Neutrophil (primary cell): ENCODE results near the gene TPO.

ENCODE experiments used
- H3K27ac ChIP-seq: fragments of 200-600 bp; sonication (generic); 2 replicates; pipeline ENCODE4 v1.5.1; 2016; ENCODE audit warnings: mild to moderate bottlenecking, moderate library complexity
- H3K27me3 ChIP-seq: fragments of 200-600 bp; sonication (generic); 2 replicates; pipeline ENCODE4 v1.6.0; 2016; ENCODE audit warnings: mild to moderate bottlenecking
- H3K36me3 ChIP-seq: fragments of 200-600 bp; sonication (generic); 2 replicates; pipeline ENCODE4 v1.5.1; 2017
- H3K4me1 ChIP-seq, 2 experiments: fragments of 200-600 bp in 1 of 2; sonication (generic) in 1 of 2; 1 replicate in 1 of 2; 2 replicates in 1 of 2; pipeline versions ENCODE4 v1.5.1 to v1.6.1; 2013 to 2016; ENCODE audit warnings: low read depth in 1 of 2, low read length in 1 of 2, mild to moderate bottlenecking in 1 of 2, moderate library complexity in 1 of 2; ENCODE audit not compliant: control insufficient read depth in 1 of 2, insufficient read depth in 1 of 2
- H3K4me3 ChIP-seq, 2 experiments: fragments of 200-600 bp in 1 of 2; sonication (generic) in 1 of 2; 1 replicate in 1 of 2; 2 replicates in 1 of 2; pipeline ENCODE4 v1.5.1; 2013 to 2016; ENCODE audit warnings: low read depth in 1 of 2, low read length in 1 of 2, mild to moderate bottlenecking in 1 of 2, moderate library complexity in 1 of 2
- H3K9me3 ChIP-seq: fragments of 200-600 bp; sonication (generic); 2 replicates; pipeline ENCODE4 v1.5.1; 2016
- TF ChIP-seq, protein P1 (sequence below): fragments of 200-600 bp; sonication (generic); IDR thresholded peaks from 2 replicates; pipeline ENCODE4 v1.5.1; 2016; ENCODE audit warnings: antibody characterized with exemption

TPO gene

DNA sequence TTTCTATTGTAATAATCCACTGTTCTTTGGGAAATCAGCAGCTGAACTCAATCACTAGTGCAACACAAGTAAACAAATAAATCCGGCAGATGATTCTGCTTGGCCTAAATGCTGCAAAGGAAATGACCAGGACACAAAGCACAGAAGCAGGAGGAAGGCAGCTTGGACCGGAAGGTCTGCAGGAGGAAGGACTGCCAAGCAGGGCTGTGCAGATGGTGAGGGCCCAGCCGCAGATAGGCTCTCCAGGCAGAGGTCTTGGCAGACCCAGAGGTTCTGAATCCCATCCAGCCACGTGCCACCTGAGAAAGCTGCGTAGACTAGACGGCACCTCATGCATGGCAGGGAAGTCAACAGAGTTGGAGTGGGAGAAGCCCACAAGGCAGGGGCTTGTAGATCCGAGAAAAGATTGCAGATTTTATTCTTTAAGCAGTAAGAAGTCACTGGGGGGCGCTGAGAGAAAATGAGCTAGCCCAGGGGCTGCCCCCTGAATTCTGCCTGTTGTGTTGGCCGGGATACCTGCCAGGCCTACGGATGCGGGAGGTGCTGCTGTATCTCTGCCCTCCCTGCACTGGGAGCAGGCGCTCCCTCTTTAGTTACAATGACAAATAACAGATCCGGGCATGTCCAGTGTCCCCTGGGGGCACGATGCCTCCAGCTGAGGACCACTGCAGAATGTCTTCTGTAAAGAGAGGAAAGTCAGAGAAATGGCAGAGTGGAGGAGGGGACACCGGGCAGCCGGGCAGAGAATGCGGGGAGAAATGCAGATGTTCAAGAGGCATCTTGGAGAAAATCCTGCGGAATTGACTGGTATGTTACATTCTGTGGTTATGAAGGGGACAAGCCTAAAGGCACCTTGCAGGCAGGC is 177.6 kb downstream of the TPO start:
- Histone ChIP-seq H3K36me3 (no peaks in the 10 kb centered on the region), H3K9me3 (no peaks in the 10 kb centered on the region), H3K27me3 (peaks cover 16% of the 10 kb centered on the region), H3K27ac (no peak overlapping the region), H3K4me3 (no peak overlapping the region), H3K4me1 (no peaks in the 10 kb centered on the region)
- TF ChIP-seq, protein P1, sequence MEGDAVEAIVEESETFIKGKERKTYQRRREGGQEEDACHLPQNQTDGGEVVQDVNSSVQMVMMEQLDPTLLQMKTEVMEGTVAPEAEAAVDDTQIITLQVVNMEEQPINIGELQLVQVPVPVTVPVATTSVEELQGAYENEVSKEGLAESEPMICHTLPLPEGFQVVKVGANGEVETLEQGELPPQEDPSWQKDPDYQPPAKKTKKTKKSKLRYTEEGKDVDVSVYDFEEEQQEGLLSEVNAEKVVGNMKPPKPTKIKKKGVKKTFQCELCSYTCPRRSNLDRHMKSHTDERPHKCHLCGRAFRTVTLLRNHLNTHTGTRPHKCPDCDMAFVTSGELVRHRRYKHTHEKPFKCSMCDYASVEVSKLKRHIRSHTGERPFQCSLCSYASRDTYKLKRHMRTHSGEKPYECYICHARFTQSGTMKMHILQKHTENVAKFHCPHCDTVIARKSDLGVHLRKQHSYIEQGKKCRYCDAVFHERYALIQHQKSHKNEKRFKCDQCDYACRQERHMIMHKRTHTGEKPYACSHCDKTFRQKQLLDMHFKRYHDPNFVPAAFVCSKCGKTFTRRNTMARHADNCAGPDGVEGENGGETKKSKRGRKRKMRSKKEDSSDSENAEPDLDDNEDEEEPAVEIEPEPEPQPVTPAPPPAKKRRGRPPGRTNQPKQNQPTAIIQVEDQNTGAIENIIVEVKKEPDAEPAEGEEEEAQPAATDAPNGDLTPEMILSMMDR = no peak

DNA sequence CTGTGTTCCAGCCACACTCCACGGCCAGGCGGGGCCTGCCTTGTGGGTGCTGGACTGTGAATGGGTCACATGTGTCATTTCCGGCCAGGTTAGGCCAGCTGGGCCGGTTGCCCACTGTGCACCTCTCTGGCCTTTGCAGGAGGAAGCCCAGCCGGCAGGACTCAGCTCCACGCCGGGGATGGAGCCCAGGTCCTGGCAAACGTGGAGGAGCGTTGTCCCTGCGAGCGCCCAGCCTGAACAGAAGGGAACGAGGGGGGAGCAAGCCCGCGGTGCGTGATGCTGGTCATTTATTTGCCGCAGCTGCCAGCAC is 178.2 kb downstream of the TPO start:
- H3K36me3 ChIP-seq = no peaks in the 10 kb centered on the region
- H3K9me3 ChIP-seq = no peaks in the 10 kb centered on the region
- H3K4me3 ChIP-seq = no peak overlapping the region
- no peak overlapping the region for H3K27ac ChIP-seq
- TF ChIP-seq, protein P1 = no peak
- H3K4me1 ChIP-seq = no peaks in the 10 kb centered on the region
- H3K27me3 ChIP-seq = peaks cover 16% of the 10 kb centered on the region
